H9 (cell line): ENCODE data around the gene LRMDA. TPM values are rescaled to one million over a fixed set of nuclear protein-coding genes. Genes with fewer than 3 reads are reported as not detected.

Experiments used
- DNase-seq: peaks from one replicate; pipeline ENCODE4 v3.0.0-alpha.2; 2017
- H2AFZ ChIP-seq: one replicate; pipeline ENCODE4 v1.6.1; 2013; ENCODE audit warnings: mild to moderate bottlenecking, low read length, control low read depth, moderate library complexity
- H2AK5ac ChIP-seq: 2 replicates; pipeline ENCODE4 v1.6.1; 2013; ENCODE audit warnings: low read length, control low read depth, mixed read lengths; ENCODE audit not compliant: insufficient read length
- H2BK120ac ChIP-seq: one replicate; pipeline ENCODE4 v1.6.1; 2013; ENCODE audit warnings: low read depth, mild to moderate bottlenecking, low read length, control low read depth, inconsistent platforms; ENCODE audit not compliant: poor library complexity, severe bottlenecking
- H2BK12ac ChIP-seq: 2 replicates; pipeline ENCODE4 v1.6.1; 2013; ENCODE audit warnings: low read length, control low read depth, mixed read lengths, low read depth; ENCODE audit not compliant: insufficient read length
- H2BK15ac ChIP-seq: 2 replicates; pipeline ENCODE4 v1.6.1; 2013; ENCODE audit warnings: low read depth, low read length, control low read depth
- H2BK20ac ChIP-seq: one replicate; pipeline ENCODE4 v1.6.1; 2013; ENCODE audit warnings: low read depth, mild to moderate bottlenecking, low read length, control low read depth, inconsistent platforms; ENCODE audit not compliant: poor library complexity, severe bottlenecking
- H2BK5ac ChIP-seq: 2 replicates; pipeline ENCODE4 v1.6.1; 2013; ENCODE audit warnings: low read length, control low read depth, mixed read lengths; ENCODE audit not compliant: insufficient read length
- H3K14ac ChIP-seq: 2 replicates; pipeline ENCODE4 v1.6.1; 2013; ENCODE audit warnings: low read length, control low read depth; ENCODE audit not compliant: insufficient read depth
- H3K18ac ChIP-seq: 2 replicates; pipeline ENCODE4 v1.6.1; 2013; ENCODE audit warnings: low read depth, mild to moderate bottlenecking, mixed read lengths, low read length, control low read depth; ENCODE audit not compliant: insufficient read length
- H3K23ac ChIP-seq: 2 replicates; pipeline ENCODE4 v1.6.1; 2013; ENCODE audit warnings: low read length, control low read depth, mixed read lengths, low read depth; ENCODE audit not compliant: insufficient read length
- H3K23me2 ChIP-seq: 2 replicates; pipeline ENCODE4 v1.6.1; 2013; ENCODE audit warnings: low read depth, mild to moderate bottlenecking, mixed read lengths, low read length, control low read depth; ENCODE audit not compliant: insufficient read length, poor library complexity, severe bottlenecking
- H3K27ac ChIP-seq: 2 replicates; pipeline ENCODE4 v1.5.1; 2013; ENCODE audit warnings: low read length, control low read depth, mixed read lengths, low read depth; ENCODE audit not compliant: insufficient read length
- H3K27me3 ChIP-seq: 2 replicates; pipeline ENCODE4 v1.6.1; 2013; ENCODE audit warnings: low read length, control low read depth, inconsistent platforms; ENCODE audit not compliant: insufficient read depth
- H3K4ac ChIP-seq: 2 replicates; pipeline ENCODE4 v1.6.1; 2013; ENCODE audit warnings: low read depth, mild to moderate bottlenecking, control low read depth, inconsistent platforms, low read length, moderate library complexity
- H3K4me1 ChIP-seq: 2 replicates; pipeline ENCODE4 v1.6.1; 2013; ENCODE audit warnings: low read length, control low read depth, inconsistent platforms; ENCODE audit not compliant: insufficient read depth
- H3K4me2 ChIP-seq: 2 replicates; pipeline ENCODE4 v1.6.1; 2013; ENCODE audit warnings: low read length, control low read depth, mixed read lengths; ENCODE audit not compliant: insufficient read length, insufficient read depth
- H3K56ac ChIP-seq: 2 replicates; pipeline ENCODE4 v1.6.1; 2013; ENCODE audit warnings: low read depth, mild to moderate bottlenecking, mixed read lengths, low read length, control low read depth; ENCODE audit not compliant: insufficient read length
- H3K79me1 ChIP-seq: 2 replicates; pipeline ENCODE4 v1.6.1; 2013; ENCODE audit warnings: low read depth, mild to moderate bottlenecking, moderate library complexity, low read length, control low read depth, inconsistent platforms; ENCODE audit not compliant: insufficient read depth, poor library complexity, severe bottlenecking
- H3K79me2 ChIP-seq: 2 replicates; pipeline ENCODE4 v1.6.1; 2013; ENCODE audit warnings: low read length, control low read depth, inconsistent platforms; ENCODE audit not compliant: insufficient read depth
- H3K9ac ChIP-seq: 2 replicates; pipeline ENCODE4 v1.6.1; 2013; ENCODE audit warnings: low read length, control low read depth, mixed read lengths; ENCODE audit not compliant: insufficient read length; ENCODE audit errors: extremely low read depth
- H3K9me3 ChIP-seq: one replicate; pipeline ENCODE4 v1.6.1; 2013; ENCODE audit warnings: low read depth, low read length, inconsistent platforms; ENCODE audit not compliant: control insufficient read depth
- H3T11ph ChIP-seq: one replicate; pipeline ENCODE4 v1.6.1; 2013; ENCODE audit warnings: mild to moderate bottlenecking, low read length, control low read depth, inconsistent platforms
- H4K20me1 ChIP-seq: one replicate; pipeline ENCODE4 v1.6.1; 2013; ENCODE audit not compliant: control insufficient read depth, insufficient read length, insufficient read depth
- H4K5ac ChIP-seq: 2 replicates; pipeline ENCODE4 v1.6.1; 2013; ENCODE audit warnings: low read depth, mild to moderate bottlenecking, mixed read lengths, low read length, control low read depth; ENCODE audit not compliant: insufficient read length
- H4K8ac ChIP-seq: replicated peaks from 2 replicates; pipeline ENCODE4 v1.6.1; 2013; ENCODE audit warnings: low read length, control low read depth, mixed read lengths, low read depth; ENCODE audit not compliant: insufficient read length
- H4K91ac ChIP-seq: 2 replicates; pipeline ENCODE4 v1.6.1; 2013; ENCODE audit warnings: low read depth, mild to moderate bottlenecking, moderate library complexity, mixed read lengths, low read length, control low read depth; ENCODE audit not compliant: insufficient read length
- H3K27ac Mint-ChIP-seq, 3 experiments: 2 replicates in 2 of 3; 3 replicates in 1 of 3; pipeline ENCODE4 v1.8.0; 2020 to 2021; ENCODE audit warnings: mixed read lengths in 3 of 3, mild to moderate bottlenecking in 1 of 3, moderate library complexity in 1 of 3
- H3K27me3 Mint-ChIP-seq: 2 replicates; pipeline ENCODE4 v1.8.0; 2021; ENCODE audit warnings: low read depth, mild to moderate bottlenecking, moderate library complexity, mixed read lengths
- H3K36me3 Mint-ChIP-seq, 3 experiments: 2 replicates in 2 of 3; 3 replicates in 1 of 3; pipeline ENCODE4 v1.8.0; 2020 to 2021; ENCODE audit warnings: low read depth in 3 of 3, mixed read lengths in 3 of 3; ENCODE audit not compliant: insufficient read depth in 1 of 3
- H3K4me1 Mint-ChIP-seq, 2 experiments: 2 replicates each; pipeline ENCODE4 v1.8.0; 2020; ENCODE audit warnings: mixed read lengths in 2 of 2
- H3K4me3 Mint-ChIP-seq, 2 experiments: 2 replicates in 1 of 2; 3 replicates in 1 of 2; pipeline ENCODE4 v1.8.0; 2020 to 2021; ENCODE audit warnings: mild to moderate bottlenecking in 2 of 2, mixed read lengths in 2 of 2, moderate library complexity in 1 of 2
- H3K9me3 Mint-ChIP-seq, 2 experiments: 2 replicates in 1 of 2; 3 replicates in 1 of 2; pipeline ENCODE4 v1.8.0; 2020; ENCODE audit warnings: mild to moderate bottlenecking in 2 of 2, mixed read lengths in 2 of 2, moderate library complexity in 1 of 2
- CTCF ChIP-seq: fragments of 200-600 bp; sonication (generic); conservative IDR thresholded peaks from 3 replicates; pipeline ENCODE4 v1.8.0; 2021; ENCODE audit warnings: antibody characterized with exemption, mild to moderate bottlenecking
- WGBS: extraction: QIAGEN DNeasy Blood & Tissue Kit; methylation state at CpG from one replicate; pipeline ENCODE4 v1.1.7; 2013; ENCODE audit warnings: missing lambda C conversion rate, low lambda C conversion rate, mixed read lengths; ENCODE audit not compliant: insufficient read length; ENCODE audit errors: extremely low coverage; 5-methylcytosine and 5-hydroxymethylcytosine counted together
- total RNA-seq: library from RNA; stranded (reverse); gene quantifications from 2 replicates; pipeline ENCODE4 v1.2.1, GENCODE V29; 2021

LRMDA gene
- total RNA-seq, 1 experiment from 2014 or later = 1.8 TPM

GRCh38 chr10:76354921-76355320 is 923.5 kb downstream of the LRMDA start:
- H3T11ph ChIP-seq = no peak overlapping the region
- no peak overlapping the region for H3K4me2 ChIP-seq
- Mint-ChIP-seq H3K27me3 (no peaks in the 10 kb centered on the region; the same call in 1 of the 2 replicates), H3K4me3 (no peak overlapping the region), H3K36me3 (no peaks in the 10 kb centered on the region), H3K9me3 (no peaks in the 10 kb centered on the region), H3K27ac (no peak overlapping the region), H3K4me1 (peaks cover 0 to 11% of the 10 kb centered on the region in 2 experiments; a peak in 2 of 4 replicates)
- no peaks in the 10 kb centered on the region for H3K79me1 ChIP-seq
- no peaks in the 10 kb centered on the region for H3K9me3 ChIP-seq
- no peaks in the 10 kb centered on the region; the same call in 1 of the 2 replicates for H3K4me1 ChIP-seq
- no peak overlapping the region for H3K9ac ChIP-seq
- no peak overlapping the region for H2BK5ac ChIP-seq
- H2BK120ac ChIP-seq = no peak overlapping the region
- H3K4ac ChIP-seq = no peak overlapping the region
- H4K8ac ChIP-seq = no peak overlapping the region
- DNase-seq = no peak
- no peak overlapping the region for H4K5ac ChIP-seq
- no peak overlapping the region for H3K56ac ChIP-seq
- no peak overlapping the region for H4K91ac ChIP-seq
- H2AK5ac ChIP-seq = no peak overlapping the region
- no peak overlapping the region for H2AFZ ChIP-seq
- no peak overlapping the region for H2BK15ac ChIP-seq
- H2BK12ac ChIP-seq = no peak overlapping the region
- no peaks in the 10 kb centered on the region for H4K20me1 ChIP-seq
- no peak overlapping the region for H3K14ac ChIP-seq
- H3K23me2 ChIP-seq = no peaks in the 10 kb centered on the region
- no peaks in the 10 kb centered on the region for H3K79me2 ChIP-seq
- WGBS = no CpG with 5 or more reads among the region's 4 CpGs
- H2BK20ac ChIP-seq = no peak overlapping the region
- no peak overlapping the region for H3K27ac ChIP-seq
- no peak overlapping the region for H3K23ac ChIP-seq
- no peak for TF ChIP-seq CTCF
- no peaks in the 10 kb centered on the region for H3K27me3 ChIP-seq
- no peak overlapping the region for H3K18ac ChIP-seq
